ENCODE results near the gene DSTN.

- TF ChIP-seq CTCF (IDR thresholded peaks at IDR 0.05; ENCODE audit: insufficient read depth, low read length) (no peak), POLR2AphosphoS5 (IDR thresholded peaks at IDR 0.05; ENCODE audit: low read depth) (no peak)
These were observed 87.4 kb downstream of the DSTN start for GRCh38 chr20:17657079-17657825.

Data from HL-60 (cell line).